Measurements from ENCODE around the gene TRHDE.

DNA sequence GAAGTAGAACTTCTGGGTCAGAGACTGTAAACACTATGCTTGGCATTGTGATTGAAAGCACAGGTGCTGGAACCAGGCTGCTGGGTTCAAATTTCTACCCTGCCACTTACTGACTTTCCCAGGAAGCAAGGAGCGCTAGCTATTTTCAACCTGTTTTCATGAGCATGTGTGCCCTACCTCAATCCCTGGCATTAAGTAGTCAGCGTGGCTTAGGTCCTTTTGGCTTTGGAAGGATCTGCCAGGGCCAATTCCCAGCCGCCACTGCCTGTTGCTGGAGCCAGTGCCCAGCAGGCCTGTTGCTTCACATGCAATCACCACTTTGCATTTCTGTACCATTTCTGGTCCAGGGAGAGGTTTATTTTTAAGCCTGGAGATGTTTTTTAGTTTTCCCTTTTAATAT lies 196.3 kb downstream of the TRHDE start:
- no peak for TF ChIP-seq POLR2A (IDR thresholded peaks at IDR 0.05)
- TF ChIP-seq, protein P1, sequence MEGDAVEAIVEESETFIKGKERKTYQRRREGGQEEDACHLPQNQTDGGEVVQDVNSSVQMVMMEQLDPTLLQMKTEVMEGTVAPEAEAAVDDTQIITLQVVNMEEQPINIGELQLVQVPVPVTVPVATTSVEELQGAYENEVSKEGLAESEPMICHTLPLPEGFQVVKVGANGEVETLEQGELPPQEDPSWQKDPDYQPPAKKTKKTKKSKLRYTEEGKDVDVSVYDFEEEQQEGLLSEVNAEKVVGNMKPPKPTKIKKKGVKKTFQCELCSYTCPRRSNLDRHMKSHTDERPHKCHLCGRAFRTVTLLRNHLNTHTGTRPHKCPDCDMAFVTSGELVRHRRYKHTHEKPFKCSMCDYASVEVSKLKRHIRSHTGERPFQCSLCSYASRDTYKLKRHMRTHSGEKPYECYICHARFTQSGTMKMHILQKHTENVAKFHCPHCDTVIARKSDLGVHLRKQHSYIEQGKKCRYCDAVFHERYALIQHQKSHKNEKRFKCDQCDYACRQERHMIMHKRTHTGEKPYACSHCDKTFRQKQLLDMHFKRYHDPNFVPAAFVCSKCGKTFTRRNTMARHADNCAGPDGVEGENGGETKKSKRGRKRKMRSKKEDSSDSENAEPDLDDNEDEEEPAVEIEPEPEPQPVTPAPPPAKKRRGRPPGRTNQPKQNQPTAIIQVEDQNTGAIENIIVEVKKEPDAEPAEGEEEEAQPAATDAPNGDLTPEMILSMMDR (IDR thresholded peaks at IDR 0.05), result no peak
